ENCODE data around the gene SYCN. TPM values are rescaled to one million over a fixed set of nuclear protein-coding genes. Genes with fewer than 3 reads are reported as not detected.

SYCN gene
- total and polyA plus RNA-seq, 2 of the 8 experiments (the other 6 are each of a cell fraction or from before 2014, with no cell fraction given), result not detected

DNA sequence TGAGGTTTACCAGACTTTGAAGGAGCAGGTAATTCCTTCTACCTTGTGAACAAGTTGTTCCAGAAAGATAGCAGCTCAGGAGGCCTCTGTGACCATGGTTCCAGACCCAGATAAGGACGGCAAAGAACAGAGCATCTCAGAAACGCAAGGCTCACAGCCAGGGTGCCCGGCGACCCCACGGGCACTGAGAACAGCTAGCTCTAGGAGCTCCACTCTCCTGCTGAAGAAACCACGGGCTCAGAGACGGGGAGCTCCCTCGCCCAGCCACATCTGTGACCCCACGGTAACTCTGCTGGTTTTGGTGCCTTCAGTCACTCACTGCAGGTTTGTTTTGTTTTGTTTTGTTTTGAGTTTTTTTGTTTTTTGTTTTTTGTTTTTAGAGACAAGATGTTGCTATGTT, 23.3 kb downstream of the SYCN start (continued):
- TF ChIP-seq, protein P1, sequence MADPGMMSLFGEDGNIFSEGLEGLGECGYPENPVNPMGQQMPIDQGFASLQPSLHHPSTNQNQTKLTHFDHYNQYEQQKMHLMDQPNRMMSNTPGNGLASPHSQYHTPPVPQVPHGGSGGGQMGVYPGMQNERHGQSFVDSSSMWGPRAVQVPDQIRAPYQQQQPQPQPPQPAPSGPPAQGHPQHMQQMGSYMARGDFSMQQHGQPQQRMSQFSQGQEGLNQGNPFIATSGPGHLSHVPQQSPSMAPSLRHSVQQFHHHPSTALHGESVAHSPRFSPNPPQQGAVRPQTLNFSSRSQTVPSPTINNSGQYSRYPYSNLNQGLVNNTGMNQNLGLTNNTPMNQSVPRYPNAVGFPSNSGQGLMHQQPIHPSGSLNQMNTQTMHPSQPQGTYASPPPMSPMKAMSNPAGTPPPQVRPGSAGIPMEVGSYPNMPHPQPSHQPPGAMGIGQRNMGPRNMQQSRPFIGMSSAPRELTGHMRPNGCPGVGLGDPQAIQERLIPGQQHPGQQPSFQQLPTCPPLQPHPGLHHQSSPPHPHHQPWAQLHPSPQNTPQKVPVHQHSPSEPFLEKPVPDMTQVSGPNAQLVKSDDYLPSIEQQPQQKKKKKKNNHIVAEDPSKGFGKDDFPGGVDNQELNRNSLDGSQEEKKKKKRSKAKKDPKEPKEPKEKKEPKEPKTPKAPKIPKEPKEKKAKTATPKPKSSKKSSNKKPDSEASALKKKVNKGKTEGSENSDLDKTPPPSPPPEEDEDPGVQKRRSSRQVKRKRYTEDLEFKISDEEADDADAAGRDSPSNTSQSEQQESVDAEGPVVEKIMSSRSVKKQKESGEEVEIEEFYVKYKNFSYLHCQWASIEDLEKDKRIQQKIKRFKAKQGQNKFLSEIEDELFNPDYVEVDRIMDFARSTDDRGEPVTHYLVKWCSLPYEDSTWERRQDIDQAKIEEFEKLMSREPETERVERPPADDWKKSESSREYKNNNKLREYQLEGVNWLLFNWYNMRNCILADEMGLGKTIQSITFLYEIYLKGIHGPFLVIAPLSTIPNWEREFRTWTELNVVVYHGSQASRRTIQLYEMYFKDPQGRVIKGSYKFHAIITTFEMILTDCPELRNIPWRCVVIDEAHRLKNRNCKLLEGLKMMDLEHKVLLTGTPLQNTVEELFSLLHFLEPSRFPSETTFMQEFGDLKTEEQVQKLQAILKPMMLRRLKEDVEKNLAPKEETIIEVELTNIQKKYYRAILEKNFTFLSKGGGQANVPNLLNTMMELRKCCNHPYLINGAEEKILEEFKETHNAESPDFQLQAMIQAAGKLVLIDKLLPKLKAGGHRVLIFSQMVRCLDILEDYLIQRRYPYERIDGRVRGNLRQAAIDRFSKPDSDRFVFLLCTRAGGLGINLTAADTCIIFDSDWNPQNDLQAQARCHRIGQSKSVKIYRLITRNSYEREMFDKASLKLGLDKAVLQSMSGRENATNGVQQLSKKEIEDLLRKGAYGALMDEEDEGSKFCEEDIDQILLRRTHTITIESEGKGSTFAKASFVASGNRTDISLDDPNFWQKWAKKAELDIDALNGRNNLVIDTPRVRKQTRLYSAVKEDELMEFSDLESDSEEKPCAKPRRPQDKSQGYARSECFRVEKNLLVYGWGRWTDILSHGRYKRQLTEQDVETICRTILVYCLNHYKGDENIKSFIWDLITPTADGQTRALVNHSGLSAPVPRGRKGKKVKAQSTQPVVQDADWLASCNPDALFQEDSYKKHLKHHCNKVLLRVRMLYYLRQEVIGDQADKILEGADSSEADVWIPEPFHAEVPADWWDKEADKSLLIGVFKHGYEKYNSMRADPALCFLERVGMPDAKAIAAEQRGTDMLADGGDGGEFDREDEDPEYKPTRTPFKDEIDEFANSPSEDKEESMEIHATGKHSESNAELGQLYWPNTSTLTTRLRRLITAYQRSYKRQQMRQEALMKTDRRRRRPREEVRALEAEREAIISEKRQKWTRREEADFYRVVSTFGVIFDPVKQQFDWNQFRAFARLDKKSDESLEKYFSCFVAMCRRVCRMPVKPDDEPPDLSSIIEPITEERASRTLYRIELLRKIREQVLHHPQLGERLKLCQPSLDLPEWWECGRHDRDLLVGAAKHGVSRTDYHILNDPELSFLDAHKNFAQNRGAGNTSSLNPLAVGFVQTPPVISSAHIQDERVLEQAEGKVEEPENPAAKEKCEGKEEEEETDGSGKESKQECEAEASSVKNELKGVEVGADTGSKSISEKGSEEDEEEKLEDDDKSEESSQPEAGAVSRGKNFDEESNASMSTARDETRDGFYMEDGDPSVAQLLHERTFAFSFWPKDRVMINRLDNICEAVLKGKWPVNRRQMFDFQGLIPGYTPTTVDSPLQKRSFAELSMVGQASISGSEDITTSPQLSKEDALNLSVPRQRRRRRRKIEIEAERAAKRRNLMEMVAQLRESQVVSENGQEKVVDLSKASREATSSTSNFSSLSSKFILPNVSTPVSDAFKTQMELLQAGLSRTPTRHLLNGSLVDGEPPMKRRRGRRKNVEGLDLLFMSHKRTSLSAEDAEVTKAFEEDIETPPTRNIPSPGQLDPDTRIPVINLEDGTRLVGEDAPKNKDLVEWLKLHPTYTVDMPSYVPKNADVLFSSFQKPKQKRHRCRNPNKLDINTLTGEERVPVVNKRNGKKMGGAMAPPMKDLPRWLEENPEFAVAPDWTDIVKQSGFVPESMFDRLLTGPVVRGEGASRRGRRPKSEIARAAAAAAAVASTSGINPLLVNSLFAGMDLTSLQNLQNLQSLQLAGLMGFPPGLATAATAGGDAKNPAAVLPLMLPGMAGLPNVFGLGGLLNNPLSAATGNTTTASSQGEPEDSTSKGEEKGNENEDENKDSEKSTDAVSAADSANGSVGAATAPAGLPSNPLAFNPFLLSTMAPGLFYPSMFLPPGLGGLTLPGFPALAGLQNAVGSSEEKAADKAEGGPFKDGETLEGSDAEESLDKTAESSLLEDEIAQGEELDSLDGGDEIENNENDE (IDR thresholded peaks at IDR 0.05; ENCODE audit: insufficient replicate concordance, low read length), result no peak
- TF ChIP-seq FOSL1 (IDR thresholded peaks at IDR 0.05; ENCODE audit: insufficient read depth, low read depth, low read length) (no peak), CHD1 (IDR thresholded peaks at IDR 0.05; ENCODE audit: low read depth, low read length) (no peak), E2F6 (IDR thresholded peaks at IDR 0.05) (no peak), CBX8 (IDR thresholded peaks at IDR 0.05; ENCODE audit: borderline replicate concordance, low read depth, low read length) (no peak), KDM5A (IDR thresholded peaks at IDR 0.05; ENCODE audit: low read length) (no peak)

All from H1 (cell line).